ENCODE measurements around the gene ORM1.

ORM1 gene

DNA sequence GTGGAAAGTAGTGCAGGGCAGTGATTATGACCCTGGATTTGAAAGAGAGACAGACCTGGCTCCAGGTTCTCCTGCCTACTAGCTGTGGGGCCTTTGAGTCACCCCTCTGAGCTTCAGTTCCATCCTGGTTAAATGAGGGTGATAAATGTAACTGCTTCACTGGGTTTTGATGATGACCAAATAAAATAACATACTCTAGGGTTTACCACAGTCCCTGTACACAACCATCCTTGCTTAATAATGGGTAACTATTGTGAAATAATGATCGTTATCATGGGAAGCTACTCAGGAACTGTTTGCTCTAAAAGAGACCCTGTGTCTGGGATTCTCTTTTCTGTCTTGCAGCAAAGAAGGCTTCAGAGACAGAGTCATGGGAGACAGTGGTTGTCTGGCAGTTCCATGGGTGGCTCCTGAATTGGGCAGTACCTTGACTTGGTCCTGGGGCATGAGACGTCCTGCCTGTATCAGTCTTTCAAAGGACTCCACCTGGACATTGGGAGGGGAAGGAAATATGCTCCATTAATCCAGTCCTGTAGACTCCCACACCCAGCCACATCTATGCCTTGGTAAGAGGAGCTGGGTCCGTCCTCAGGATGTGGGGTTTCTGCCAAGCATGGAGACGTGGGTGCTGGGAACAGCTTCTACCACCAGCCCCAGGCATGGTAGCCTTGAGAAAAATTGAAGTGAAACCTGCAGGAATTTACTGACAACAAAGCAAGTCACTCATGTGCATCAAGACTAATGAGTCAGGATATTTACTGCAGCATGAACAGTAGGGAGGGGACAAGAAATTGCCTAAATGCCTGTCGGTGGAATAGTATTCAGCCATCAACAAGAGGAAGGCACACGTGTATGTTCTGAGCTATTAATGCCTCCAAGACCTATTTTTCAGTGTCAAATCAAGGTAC is 41.5 kb downstream of the ORM1 start:
- no peak overlapping the region for H4K12ac ChIP-seq (ENCODE audit: low read depth, low read length)
- no CpG with 5 or more reads among the region's 6 CpGs for WGBS (ENCODE audit: extremely low coverage, insufficient coverage, insufficient read length)
- H3K27me3 ChIP-seq (ENCODE audit: insufficient read depth, low read length), result no peaks in the 10 kb centered on the region
- peaks cover 0 to 3% of the 10 kb centered on the region in 2 experiments for H3K4me1 ChIP-seq (ENCODE audit: control insufficient read depth in 1 of 2, insufficient read depth in 2 of 2, low read length in 2 of 2)
- no peak overlapping the region for H2BK5ac ChIP-seq (ENCODE audit: low read depth, low read length, poor library complexity)
- no peak overlapping the region for H2BK120ac ChIP-seq (ENCODE audit: insufficient read depth, low read length, poor library complexity)
- H4K8ac ChIP-seq (ENCODE audit: low read depth, low read length), result no peak overlapping the region
- no peak overlapping the region for H2AFZ ChIP-seq (ENCODE audit: insufficient read depth, low read length, poor library complexity)
- no peak overlapping the region for H3K4me2 ChIP-seq (ENCODE audit: low read length)
- H2AK5ac ChIP-seq (ENCODE audit: low read length), result no peak overlapping the region
- H3K14ac ChIP-seq (ENCODE audit: low read length), result no peak overlapping the region
- no peaks in the 10 kb centered on the region for H3K79me1 ChIP-seq (ENCODE audit: low read length)
- H2BK12ac ChIP-seq (ENCODE audit: low read length), result no peak overlapping the region
- H4K91ac ChIP-seq (ENCODE audit: low read depth, low read length), result no peak overlapping the region
- peak; percentile 47 to 94 for DNase-seq
- H3K18ac ChIP-seq (ENCODE audit: low read length), result no peak overlapping the region
- H3K4me3 ChIP-seq (ENCODE audit: low read depth, low read length), result no peak overlapping the region
- H3K23ac ChIP-seq (ENCODE audit: low read length), result no peak overlapping the region
- no peaks in the 10 kb centered on the region for H3K79me2 ChIP-seq (ENCODE audit: control insufficient read depth, insufficient read depth, low read length, poor library complexity)
- no peak overlapping the region for H3K9ac ChIP-seq (ENCODE audit: low read length)
- H3K27ac ChIP-seq (ENCODE audit: low read depth, low read length), result no peak overlapping the region
- H3K9me3 ChIP-seq (ENCODE audit: insufficient read depth, low read depth, low read length), result no peaks in the 10 kb centered on the region
- H3K4ac ChIP-seq (ENCODE audit: low read depth, low read length), result no peak overlapping the region
- H3K36me3 ChIP-seq (ENCODE audit: control insufficient read depth in 1 of 2, insufficient read depth in 2 of 2, low read length in 2 of 2), result peaks cover 41 to 54% of the 10 kb centered on the region in 2 experiments

DNA sequence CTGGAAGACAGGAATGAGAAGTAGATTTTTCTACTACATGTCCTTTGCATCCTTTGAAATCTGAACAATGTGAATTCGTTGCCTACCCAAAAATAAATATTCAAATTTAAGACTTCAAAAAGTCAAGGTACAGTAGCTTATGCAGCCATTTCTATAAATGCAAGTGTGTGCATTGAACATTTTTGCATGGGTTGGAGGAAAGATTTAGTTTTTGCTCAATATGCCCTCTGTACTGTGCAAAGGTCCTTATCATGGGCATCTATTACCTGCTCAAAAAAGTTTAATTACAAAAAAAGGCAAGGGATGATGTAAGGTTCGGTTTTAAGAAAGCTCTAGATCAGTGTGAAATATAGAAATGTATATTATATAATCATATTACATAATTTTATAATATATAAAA is 42.3 kb downstream of the ORM1 start:
- Histone ChIP-seq H2BK120ac (ENCODE audit: insufficient read depth, low read length, poor library complexity) (no peak overlapping the region), H3K18ac (ENCODE audit: low read length) (no peak overlapping the region), H2BK12ac (ENCODE audit: low read length) (no peak overlapping the region), H2BK5ac (ENCODE audit: low read depth, low read length, poor library complexity) (no peak overlapping the region), H2AFZ (ENCODE audit: insufficient read depth, low read length, poor library complexity) (no peak overlapping the region), H3K4me1 (ENCODE audit: control insufficient read depth in 1 of 2, insufficient read depth in 2 of 2, low read length in 2 of 2) (peaks cover 0 to 3% of the 10 kb centered on the region in 2 experiments), H3K27me3 (ENCODE audit: insufficient read depth, low read length) (no peaks in the 10 kb centered on the region), H3K4me2 (ENCODE audit: low read length) (no peak overlapping the region), H3K79me2 (ENCODE audit: control insufficient read depth, insufficient read depth, low read length, poor library complexity) (no peaks in the 10 kb centered on the region), H3K9ac (ENCODE audit: low read length) (no peak overlapping the region), H2AK5ac (ENCODE audit: low read length) (no peak overlapping the region), H3K23ac (ENCODE audit: low read length) (no peak overlapping the region), H3K27ac (ENCODE audit: low read depth, low read length) (no peak overlapping the region), H3K14ac (ENCODE audit: low read length) (no peak overlapping the region), H3K36me3 (ENCODE audit: control insufficient read depth in 1 of 2, insufficient read depth in 2 of 2, low read length in 2 of 2) (peaks cover 34 to 46% of the 10 kb centered on the region in 2 experiments), H4K91ac (ENCODE audit: low read depth, low read length) (no peak overlapping the region), H4K12ac (ENCODE audit: low read depth, low read length) (no peak overlapping the region), H3K9me3 (ENCODE audit: insufficient read depth, low read depth, low read length) (no peaks in the 10 kb centered on the region), H4K8ac (ENCODE audit: low read depth, low read length) (no peak overlapping the region), H3K79me1 (ENCODE audit: low read length) (no peaks in the 10 kb centered on the region), H3K4me3 (ENCODE audit: low read depth, low read length) (no peak overlapping the region), H3K4ac (ENCODE audit: low read depth, low read length) (no peak overlapping the region)
- no peak for DNase-seq
- WGBS (ENCODE audit: extremely low coverage, insufficient coverage, insufficient read length), result no CpG with 5 or more reads among the region's 2 CpGs

DNA sequence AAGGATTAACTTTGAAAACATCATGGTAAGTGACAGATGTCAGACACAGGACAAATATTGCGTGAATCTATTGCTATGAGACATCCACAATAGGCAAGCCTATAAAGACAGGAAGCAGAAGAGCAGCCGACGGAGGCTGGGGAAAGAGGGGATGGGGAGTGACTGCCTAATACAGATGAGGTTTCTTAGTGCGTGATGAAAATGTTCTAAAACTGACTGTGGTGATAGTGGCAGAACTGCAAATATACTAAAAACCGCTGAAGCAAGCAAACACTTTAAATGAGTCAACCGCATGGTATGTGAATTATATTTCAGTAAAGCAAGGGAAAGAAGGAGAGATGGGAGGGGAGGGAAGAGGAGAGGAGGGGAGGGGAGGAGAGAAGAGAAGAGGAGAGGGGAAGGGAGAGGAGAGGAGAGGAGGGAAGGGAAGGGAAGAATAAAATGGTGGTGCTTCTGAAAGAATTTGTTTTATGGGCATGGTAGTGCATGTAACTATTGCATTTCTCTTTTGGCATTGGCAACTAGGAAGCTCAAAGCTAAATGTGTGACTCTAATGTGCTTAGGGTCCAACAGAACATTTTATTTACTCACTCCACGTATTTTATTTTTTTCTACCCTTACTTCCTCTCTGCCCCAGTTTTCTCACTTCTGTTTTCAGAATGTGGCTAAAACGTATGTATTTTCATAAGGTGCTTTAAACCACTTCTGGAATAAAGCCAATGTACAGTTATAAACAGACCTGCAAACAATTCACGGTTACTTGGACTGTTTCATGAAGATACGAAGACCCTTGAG is 43.6 kb downstream of the ORM1 start:
- Histone ChIP-seq H3K27ac (ENCODE audit: low read depth, low read length) (no peak overlapping the region), H3K14ac (ENCODE audit: low read length) (no peak overlapping the region), H3K36me3 (ENCODE audit: control insufficient read depth in 1 of 2, insufficient read depth in 2 of 2, low read length in 2 of 2) (peaks cover 25 to 33% of the 10 kb centered on the region in 2 experiments), H3K9ac (ENCODE audit: low read length) (no peak overlapping the region), H3K23ac (ENCODE audit: low read length) (no peak overlapping the region), H2BK120ac (ENCODE audit: insufficient read depth, low read length, poor library complexity) (no peak overlapping the region), H3K27me3 (ENCODE audit: insufficient read depth, low read length) (no peaks in the 10 kb centered on the region), H4K12ac (ENCODE audit: low read depth, low read length) (no peak overlapping the region), H2BK12ac (ENCODE audit: low read length) (no peak overlapping the region), H3K4me1 (ENCODE audit: control insufficient read depth in 1 of 2, insufficient read depth in 2 of 2, low read length in 2 of 2) (peaks cover 0 to 3% of the 10 kb centered on the region in 2 experiments), H3K4me3 (ENCODE audit: low read depth, low read length) (no peak overlapping the region), H3K18ac (ENCODE audit: low read length) (no peak overlapping the region), H3K9me3 (ENCODE audit: insufficient read depth, low read depth, low read length) (no peaks in the 10 kb centered on the region), H2BK5ac (ENCODE audit: low read depth, low read length, poor library complexity) (no peak overlapping the region), H4K91ac (ENCODE audit: low read depth, low read length) (no peak overlapping the region), H3K79me1 (ENCODE audit: low read length) (no peaks in the 10 kb centered on the region), H2AK5ac (ENCODE audit: low read length) (no peak overlapping the region), H3K4ac (ENCODE audit: low read depth, low read length) (no peak overlapping the region), H3K4me2 (ENCODE audit: low read length) (no peak overlapping the region), H4K8ac (ENCODE audit: low read depth, low read length) (no peak overlapping the region), H3K79me2 (ENCODE audit: control insufficient read depth, insufficient read depth, low read length, poor library complexity) (no peaks in the 10 kb centered on the region), H2AFZ (ENCODE audit: insufficient read depth, low read length, poor library complexity) (no peak overlapping the region)
- peak in 1 of 2 donors; percentile 36 for DNase-seq
- WGBS (ENCODE audit: extremely low coverage, insufficient coverage, insufficient read length), result no CpG with 5 or more reads among the region's 10 CpGs

DNA sequence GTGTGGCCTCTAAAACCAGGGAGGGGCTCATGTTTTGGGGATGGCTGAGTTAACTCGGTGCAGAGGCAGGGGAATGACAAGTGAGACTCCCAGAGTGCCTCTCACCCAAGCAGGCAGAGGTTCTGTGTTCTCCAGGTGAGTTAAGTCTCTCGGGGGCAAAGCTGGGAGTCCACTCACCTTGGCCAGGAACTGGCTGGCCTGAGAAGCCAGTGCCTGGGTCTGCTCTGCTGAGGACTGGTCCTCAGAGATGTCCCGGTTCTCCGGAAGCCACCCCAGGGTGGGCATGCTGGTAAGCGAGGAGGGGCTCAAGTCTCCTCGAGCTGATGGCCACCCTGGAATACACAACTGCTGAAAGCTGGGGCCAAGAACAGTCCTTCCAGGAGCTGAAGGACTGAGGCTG is 44.5 kb downstream of the ORM1 start:
- H3K4me3 ChIP-seq (ENCODE audit: low read depth, low read length), result no peak overlapping the region
- H3K9ac ChIP-seq (ENCODE audit: low read length), result no peak overlapping the region
- no peak overlapping the region for H4K8ac ChIP-seq (ENCODE audit: low read depth, low read length)
- no peak overlapping the region for H3K4ac ChIP-seq (ENCODE audit: low read depth, low read length)
- no peak overlapping the region for H2BK120ac ChIP-seq (ENCODE audit: insufficient read depth, low read length, poor library complexity)
- peaks cover 2 to 9% of the 10 kb centered on the region in 2 experiments for H3K4me1 ChIP-seq (ENCODE audit: control insufficient read depth in 1 of 2, insufficient read depth in 2 of 2, low read length in 2 of 2)
- no peaks in the 10 kb centered on the region for H3K27me3 ChIP-seq (ENCODE audit: insufficient read depth, low read length)
- no peaks in the 10 kb centered on the region for H3K9me3 ChIP-seq (ENCODE audit: insufficient read depth, low read depth, low read length)
- no peak overlapping the region for H3K4me2 ChIP-seq (ENCODE audit: low read length)
- H4K91ac ChIP-seq (ENCODE audit: low read depth, low read length), result no peak overlapping the region
- no CpG with 5 or more reads among the region's 6 CpGs for WGBS (ENCODE audit: extremely low coverage, insufficient coverage, insufficient read length)
- no peak overlapping the region for H3K27ac ChIP-seq (ENCODE audit: low read depth, low read length)
- no peak overlapping the region for H2AK5ac ChIP-seq (ENCODE audit: low read length)
- H3K79me2 ChIP-seq (ENCODE audit: control insufficient read depth, insufficient read depth, low read length, poor library complexity), result no peaks in the 10 kb centered on the region
- no peaks in the 10 kb centered on the region for H3K79me1 ChIP-seq (ENCODE audit: low read length)
- DNase-seq, result no peak
- H4K12ac ChIP-seq (ENCODE audit: low read depth, low read length), result no peak overlapping the region
- H3K18ac ChIP-seq (ENCODE audit: low read length), result no peak overlapping the region
- no peak overlapping the region for H3K14ac ChIP-seq (ENCODE audit: low read length)
- no peak overlapping the region for H2AFZ ChIP-seq (ENCODE audit: insufficient read depth, low read length, poor library complexity)
- H3K36me3 ChIP-seq (ENCODE audit: control insufficient read depth in 1 of 2, insufficient read depth in 2 of 2, low read length in 2 of 2), result peaks cover 18 to 25% of the 10 kb centered on the region in 2 experiments
- no peak overlapping the region for H2BK5ac ChIP-seq (ENCODE audit: low read depth, low read length, poor library complexity)
- no peak overlapping the region for H3K23ac ChIP-seq (ENCODE audit: low read length)
- H2BK12ac ChIP-seq (ENCODE audit: low read length), result no peak overlapping the region
